Measurements from ENCODE around the gene GAL. TPM values are rescaled to one million over a fixed set of nuclear protein-coding genes. Genes with fewer than 3 reads are reported as not detected.

The GAL gene
- polyA plus RNA-seq, 4 donors, result 0.17 to 0.65 (median 0.19) TPM

DNA sequence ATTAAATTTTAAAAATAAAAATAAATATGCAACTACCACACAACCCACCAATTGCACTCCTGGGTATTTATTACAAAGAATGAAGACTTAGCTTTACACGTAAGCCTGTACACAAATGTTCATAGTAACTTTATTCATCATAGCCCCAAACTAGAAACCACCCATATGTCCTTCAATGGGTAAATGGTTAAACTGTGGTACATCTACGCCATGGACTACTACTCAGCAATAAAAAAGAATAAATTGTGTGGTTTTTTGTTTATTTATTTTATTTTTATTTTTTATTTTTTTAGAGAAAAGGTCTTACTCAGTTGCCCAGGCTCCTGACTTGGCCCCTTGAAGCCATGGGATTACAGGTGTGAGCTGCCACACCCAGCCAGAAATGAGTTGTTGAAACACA lies 14.6 kb downstream of the GAL start:
- no peak for DNase-seq (ENCODE audit: low read depth in 4 of 4, low spot score in 2 of 4)

DNA sequence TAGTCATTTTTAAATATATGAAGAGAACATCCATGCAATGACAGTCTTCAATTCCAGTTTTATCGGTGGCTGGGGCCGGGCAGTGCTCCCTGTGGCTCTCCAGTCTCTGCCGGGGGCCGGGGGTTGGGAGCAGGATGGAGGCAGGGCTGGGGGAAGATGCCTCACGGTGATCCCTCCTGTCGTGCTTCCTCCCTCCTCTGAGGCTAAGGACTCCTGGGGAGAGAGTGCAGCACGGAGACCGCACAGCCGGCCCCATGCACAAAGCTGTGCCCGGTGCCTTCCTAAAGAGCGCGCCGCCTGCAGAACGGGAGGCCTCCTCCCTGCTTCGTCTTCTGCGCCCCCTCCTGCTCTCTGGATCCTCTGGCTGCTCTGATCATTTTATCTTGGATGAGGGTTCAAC lies 20.5 kb downstream of the GAL start:
- no peak for DNase-seq (ENCODE audit: low read depth in 4 of 4, low spot score in 2 of 4)

DNA sequence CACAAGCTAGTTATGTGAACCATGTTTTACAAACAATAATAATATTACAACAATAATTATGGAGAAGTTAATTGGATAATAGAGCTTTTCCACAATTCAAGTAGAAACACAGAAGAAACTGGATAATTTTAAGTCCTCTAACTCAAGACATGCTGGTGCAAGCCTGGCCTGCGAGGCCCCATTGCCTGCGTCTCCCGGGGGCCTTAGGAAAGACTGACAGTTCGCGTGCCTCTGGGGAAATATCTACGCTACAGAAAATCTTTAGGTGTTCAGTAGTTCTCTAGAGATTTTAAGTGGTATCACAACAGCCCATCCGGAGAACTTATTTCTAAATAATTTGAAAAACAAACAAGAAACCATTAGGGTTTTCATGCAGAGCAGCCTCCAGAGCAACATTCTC lies 23.2 kb downstream of the GAL start:
- DNase-seq (ENCODE audit: low read depth in 4 of 4, low spot score in 2 of 4), result no peak

DNA sequence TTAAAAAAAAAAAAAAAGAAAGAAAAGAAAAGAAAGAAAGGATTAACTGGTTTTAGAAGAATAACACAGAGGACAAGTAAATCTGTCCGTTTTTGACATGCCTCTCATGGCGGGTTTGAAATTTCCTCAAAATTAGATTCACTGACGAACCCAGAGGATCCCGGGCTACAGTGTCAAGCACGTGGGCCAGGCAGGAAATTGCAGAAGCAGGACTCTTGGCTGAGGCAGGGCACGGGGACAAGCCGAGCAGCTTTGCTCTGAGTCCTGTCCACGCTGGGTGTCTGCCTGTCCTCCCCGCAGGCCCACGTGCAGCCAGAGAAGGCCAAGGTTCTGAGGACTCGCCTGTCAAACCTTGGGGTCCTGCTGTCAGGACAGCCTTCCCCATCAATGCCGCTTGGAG lies 24.7 kb downstream of the GAL start:
- no peak for DNase-seq (ENCODE audit: low read depth in 4 of 4, low spot score in 2 of 4)

DNA sequence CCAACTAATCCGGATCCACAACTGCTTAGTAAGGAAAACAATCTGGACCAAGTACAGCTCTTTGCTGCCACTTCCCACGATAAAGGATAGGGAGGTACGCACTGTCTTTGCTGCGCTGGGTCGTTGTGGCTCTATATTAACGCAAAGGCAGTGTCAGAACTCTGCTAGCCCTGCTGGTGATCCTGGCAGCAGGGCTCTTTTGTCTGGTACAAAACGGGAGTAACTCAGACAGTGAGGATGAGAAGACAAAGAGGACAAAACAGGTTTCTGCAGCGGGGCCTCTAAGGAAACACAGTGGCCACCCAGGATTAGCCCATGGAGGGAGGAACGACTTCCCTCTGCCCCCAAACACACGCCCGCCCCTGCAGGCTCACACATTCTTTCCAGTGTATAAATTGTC lies 26.1 kb downstream of the GAL start:
- DNase-seq (ENCODE audit: low read depth in 4 of 4, low spot score in 2 of 4), result no peak

DNA sequence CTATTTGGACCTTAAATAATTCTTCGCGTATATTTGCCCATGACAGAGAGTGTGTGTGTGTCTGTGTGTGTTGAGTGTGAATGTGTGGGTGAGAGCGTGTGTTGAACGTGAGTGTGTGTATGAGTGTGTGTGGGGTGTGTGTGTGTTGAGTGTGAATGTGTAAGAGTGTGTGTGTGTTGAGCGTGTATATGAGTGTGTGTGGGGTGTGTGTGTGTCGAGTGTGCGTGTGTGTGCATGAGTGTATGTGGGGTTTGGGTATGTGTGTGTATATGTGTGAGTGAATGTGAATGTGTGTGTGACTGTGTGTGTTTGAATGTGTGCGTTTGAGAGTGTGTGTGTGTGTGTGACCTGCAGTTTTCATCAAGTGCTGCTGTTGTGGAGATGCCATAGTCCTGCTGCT lies 26.8 kb downstream of the GAL start:
- no peak for DNase-seq (ENCODE audit: low read depth in 4 of 4, low spot score in 2 of 4)

DNA sequence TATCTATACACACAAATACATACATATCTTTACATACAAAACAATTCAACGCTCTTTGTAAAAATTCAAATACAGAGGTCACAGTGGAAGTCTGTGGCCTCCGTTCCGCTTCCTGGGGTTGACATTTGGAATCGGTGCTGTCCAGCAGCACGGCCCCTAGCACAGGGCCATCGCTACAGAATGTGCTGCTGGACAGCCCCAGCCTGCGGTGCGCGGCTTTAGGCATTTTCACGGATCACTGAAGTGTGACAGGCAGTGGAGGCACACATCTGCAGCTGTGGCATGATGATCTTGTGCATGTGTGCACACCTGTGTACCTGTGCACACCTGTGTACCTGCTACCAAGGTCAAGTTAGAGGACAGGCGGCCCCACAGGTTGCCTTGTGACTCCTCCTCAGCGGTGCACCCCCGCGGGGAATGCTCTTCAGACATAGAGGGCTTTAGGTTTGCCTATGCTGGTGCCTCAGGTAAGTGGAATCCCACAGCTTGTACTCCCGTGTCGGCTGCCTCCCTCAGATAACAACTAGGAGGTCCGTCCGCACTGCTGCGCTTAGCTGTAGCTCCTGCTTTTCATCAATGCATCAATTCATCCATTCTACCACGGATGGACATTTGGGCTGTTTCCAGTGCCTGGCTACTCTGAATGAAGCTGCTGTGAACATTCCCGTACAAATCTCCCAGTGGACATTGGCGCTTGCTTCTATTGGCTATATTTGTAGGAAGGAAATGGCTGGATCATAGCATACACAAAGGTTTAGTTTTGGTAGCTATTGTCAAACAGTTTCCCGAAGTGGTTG lies 29.9 kb downstream of the GAL start:
- peak in 3 of 4 donors; percentile 13 to 31 (median 14) for DNase-seq (ENCODE audit: low read depth in 4 of 4, low spot score in 2 of 4)

DNA sequence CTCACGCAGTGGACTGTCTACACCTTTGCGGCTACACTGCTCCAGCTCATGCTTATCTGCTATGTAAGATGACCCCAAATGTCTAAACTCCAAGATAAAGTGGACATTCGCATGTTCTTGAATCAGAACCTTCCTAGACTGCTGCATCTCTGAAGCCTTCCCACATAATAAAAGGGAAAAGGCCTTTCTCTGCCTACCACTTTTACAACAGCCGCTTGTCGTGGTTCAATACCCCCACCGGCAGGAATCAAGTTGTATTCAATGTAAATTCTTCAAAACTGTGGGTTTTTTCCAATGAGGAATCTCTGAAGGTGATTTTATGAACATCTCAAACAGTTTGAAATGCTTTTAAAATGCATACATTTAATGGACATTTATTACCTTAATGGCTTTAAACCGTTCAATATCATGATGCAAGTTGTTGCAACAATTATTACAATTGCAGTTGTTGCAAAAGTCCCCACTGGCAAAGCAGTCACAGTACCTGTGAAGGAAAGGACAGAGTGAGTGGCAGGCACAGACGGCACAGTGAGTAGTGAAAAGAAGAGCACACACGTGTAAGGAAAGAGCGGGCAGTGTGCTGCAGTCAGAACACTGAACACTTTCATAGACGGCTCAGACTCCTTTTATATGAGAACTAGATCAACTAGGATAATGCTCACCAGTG lies 31.2 kb downstream of the GAL start:
- no peak for DNase-seq (ENCODE audit: low read depth in 4 of 4, low spot score in 2 of 4)

DNA sequence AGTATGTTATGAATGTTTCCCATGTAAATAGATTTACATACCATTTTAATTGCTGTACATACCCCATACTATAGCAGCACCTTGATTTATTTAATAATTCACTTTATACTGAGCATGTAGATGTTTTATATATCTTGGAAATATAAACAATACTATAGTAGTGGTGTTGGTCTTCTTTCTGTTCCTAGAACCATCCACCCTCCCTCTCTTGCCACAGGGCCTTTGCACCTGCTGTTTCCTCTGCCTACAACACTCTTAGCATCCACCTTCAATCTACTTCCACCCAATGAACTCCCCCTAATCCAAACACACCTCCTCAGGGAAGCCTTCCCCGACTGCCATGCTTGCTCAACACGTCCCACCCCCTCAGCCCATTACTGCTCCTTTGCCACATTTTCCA lies 36.7 kb downstream of the GAL start:
- no peak for DNase-seq (ENCODE audit: low read depth in 4 of 4, low spot score in 2 of 4)

DNA sequence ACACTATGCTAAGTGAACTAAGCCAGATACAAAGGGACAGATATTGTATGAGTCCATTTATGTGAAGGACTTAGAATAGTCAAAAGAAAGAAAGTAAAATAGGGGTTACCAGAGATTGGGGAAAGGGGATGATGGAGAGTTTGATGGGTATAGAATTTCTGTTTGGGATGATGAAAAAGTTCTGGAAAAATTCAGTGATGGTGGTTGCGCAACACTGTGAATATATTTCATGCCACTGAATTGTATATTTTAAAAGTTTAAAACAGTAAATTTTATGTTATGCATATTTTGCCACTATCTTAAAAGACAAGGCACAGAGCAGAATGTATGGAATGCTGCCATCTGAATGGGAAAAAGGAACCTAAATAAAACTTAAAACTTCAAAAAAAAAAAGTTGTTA lies 37.8 kb downstream of the GAL start:
- DNase-seq (ENCODE audit: low read depth in 4 of 4, low spot score in 2 of 4), result no peak

DNA sequence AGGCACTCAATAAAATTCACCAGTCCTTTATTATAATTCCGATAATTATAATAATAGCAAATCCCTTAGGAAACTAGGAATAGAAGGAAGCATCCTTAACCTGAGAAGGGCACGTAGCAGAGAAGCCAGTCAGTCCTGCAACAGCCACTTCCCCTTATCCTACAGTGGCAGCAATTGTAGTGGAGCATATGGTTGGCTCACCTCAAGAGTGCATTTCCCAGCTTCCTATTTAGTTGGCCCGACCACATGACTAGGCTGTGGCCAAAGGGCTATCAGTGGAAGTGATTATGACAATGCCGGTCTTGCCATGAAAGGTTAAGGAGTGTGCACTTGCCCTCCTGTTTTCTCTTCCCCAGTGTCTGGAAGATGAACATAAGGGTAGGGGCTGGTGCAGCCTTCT lies 39.9 kb downstream of the GAL start:
- DNase-seq (ENCODE audit: low read depth in 4 of 4, low spot score in 2 of 4), result no peak

DNA sequence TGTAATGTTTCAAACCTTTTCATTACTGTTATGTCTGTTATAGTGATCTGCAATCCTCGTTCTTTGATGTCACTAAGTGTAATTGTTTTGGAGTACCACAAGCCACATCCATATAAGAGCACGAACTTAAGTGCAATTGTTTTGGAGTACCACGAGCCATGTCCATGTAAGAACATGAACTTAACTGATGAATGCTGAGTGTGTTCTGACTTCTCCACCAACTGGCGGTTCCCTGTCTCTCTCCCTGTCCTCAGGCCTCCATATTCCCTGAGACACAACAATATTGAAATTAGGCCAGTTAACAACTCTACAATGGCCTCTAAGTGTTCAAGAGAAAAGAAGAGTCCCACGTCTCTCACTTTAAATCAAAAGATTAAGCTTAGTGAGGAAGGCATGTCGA lies 43.4 kb downstream of the GAL start:
- no peak for DNase-seq (ENCODE audit: low read depth in 4 of 4, low spot score in 2 of 4)

DNA sequence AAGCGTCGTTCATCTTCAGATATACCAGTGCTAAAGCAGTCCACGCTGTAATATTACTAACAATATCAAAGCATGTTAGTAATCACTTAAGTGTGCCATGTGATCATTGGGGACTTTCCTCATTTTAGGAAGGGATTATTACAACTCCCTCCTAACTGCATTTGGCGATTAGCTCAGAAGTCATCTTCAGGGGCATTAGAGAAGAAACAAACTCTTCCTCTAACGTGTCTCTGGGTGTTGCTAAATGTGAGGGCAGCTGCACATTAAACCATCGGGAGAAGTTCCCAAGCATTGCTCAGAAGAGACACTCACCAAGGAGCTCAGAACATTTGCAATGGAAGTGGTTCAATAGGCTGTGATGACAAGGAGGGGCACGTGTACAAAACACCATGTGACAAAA lies 49.8 kb downstream of the GAL start:
- DNase-seq (ENCODE audit: low read depth in 4 of 4, low spot score in 2 of 4), result no peak

DNA sequence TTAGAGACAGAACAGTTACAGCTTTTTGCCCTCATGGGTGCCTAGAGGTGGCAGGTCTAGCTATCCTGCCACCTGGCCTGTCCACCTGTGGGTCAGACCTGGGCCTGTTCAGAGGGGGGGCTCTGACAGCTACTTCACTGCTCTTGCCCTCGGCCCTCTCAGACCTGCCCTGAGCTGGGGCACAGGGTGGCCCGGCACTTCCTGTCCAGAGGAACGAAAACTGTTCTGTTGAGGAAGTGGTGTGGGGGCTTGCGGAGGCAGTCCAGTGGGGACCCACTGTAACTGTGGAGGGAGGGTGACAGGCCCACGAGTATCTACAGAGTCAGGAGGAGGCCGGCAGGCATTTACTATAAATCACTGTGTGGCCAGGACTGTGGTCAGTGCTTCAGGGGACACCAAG lies 50.8 kb downstream of the GAL start:
- DNase-seq (ENCODE audit: low read depth in 4 of 4, low spot score in 2 of 4), result no peak

DNA sequence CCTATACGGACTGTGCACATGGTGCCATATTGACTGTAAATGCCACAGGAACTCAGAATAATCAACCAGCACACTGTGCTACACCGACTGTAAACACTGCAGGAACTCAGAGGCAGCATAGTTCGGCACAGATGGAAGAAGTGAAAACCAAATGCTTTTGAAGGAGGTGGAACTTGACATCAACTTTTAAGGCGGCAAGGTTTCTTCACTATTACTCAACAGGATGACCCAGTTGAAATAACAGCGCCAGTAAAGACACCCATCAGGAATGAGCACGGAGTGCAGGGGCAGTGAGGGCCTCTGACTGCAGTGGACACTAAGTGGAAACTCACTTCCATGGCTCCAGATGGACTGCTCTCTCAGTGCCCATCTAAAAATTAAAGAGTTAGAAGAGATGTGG lies 51.3 kb downstream of the GAL start:
- no peak for DNase-seq (ENCODE audit: low read depth in 4 of 4, low spot score in 2 of 4)

Other genes with a start within 250 kb of the GAL start
- gene PPP6R3, start 223.8 kb upstream of the GAL start, polyA plus RNA-seq (ENCODE audit: insufficient read length in 4 of 4), result 100 to 1,000 TPM in 2 of 4 donors, 10 to 100 TPM in 2; 83.7 to 128 (median 106) TPM
- gene TESMIN, start 67.0 kb downstream of the GAL start, polyA plus RNA-seq (ENCODE audit: insufficient read length in 4 of 4), result 10 to 100 TPM; 15.2 to 23.3 (median 17.9) TPM
- gene CPT1A, start 157.4 kb downstream of the GAL start, polyA plus RNA-seq (ENCODE audit: insufficient read length in 4 of 4), result 10 to 100 TPM; 28.0 to 36.3 (median 34.2) TPM
- gene MRPL21, start 219.3 kb downstream of the GAL start, polyA plus RNA-seq (ENCODE audit: insufficient read length in 4 of 4), result 10 to 100 TPM; 67.5 to 81.3 (median 76.1) TPM
- 10 to 100 TPM; 13.2 to 19.4 (median 16.5) TPM for gene IGHMBP2, start 219.3 kb downstream of the GAL start, polyA plus RNA-seq (ENCODE audit: insufficient read length in 4 of 4)